ENCODE results near the gene ATF7IP. TPM values are rescaled to one million over a fixed set of nuclear protein-coding genes. Genes with fewer than 3 reads are reported as not detected.

Gene ATF7IP
- total RNA-seq, 1 donor from 2014 or later = 18.7 TPM

- no peak for DNase-seq (ENCODE audit: low read depth, low spot score)
These were observed 116.9 kb downstream of the ATF7IP start for GRCh38 chr12:14482361-14482760.

- DNase-seq (ENCODE audit: low read depth, low spot score) = no peak
These were observed 117.4 kb downstream of the ATF7IP start for GRCh38 chr12:14482886-14483285.

GRCh38 chr12:14495326-14495725 lies 129.8 kb downstream of the ATF7IP start:
- DNase-seq (ENCODE audit: low read depth, low spot score) = no peak

GRCh38 chr12:14505626-14506596 lies 140.4 kb downstream of the ATF7IP start:
- DNase-seq (ENCODE audit: low read depth, low spot score) = no peak

GRCh38 chr12:14510574-14510973 lies 145.1 kb downstream of the ATF7IP start:
- no peak for DNase-seq (ENCODE audit: low read depth, low spot score)

GRCh38 chr12:14514154-14514842 lies 148.8 kb downstream of the ATF7IP start:
- DNase-seq (ENCODE audit: low read depth, low spot score) = no peak

- no peak for DNase-seq (ENCODE audit: low read depth, low spot score)
These were observed 149.5 kb downstream of the ATF7IP start for GRCh38 chr12:14514946-14515345.

- no peak for DNase-seq (ENCODE audit: low read depth, low spot score)
These were observed 156.3 kb downstream of the ATF7IP start for GRCh38 chr12:14521822-14522221.

GRCh38 chr12:14525964-14526363 lies 160.5 kb downstream of the ATF7IP start:
- DNase-seq (ENCODE audit: low read depth, low spot score) = no peak

- DNase-seq (ENCODE audit: low read depth, low spot score) = no peak
These were observed 166.7 kb downstream of the ATF7IP start for GRCh38 chr12:14532152-14532551.

GRCh38 chr12:14537088-14537487 lies 171.6 kb downstream of the ATF7IP start:
- no peak for DNase-seq (ENCODE audit: low read depth, low spot score)

GRCh38 chr12:14540801-14541462 lies 175.4 kb downstream of the ATF7IP start:
- DNase-seq (ENCODE audit: low read depth, low spot score) = no peak

GRCh38 chr12:14545144-14546124 lies 180.0 kb downstream of the ATF7IP start:
- DNase-seq (ENCODE audit: low read depth, low spot score) = no peak

- no peak for DNase-seq (ENCODE audit: low read depth, low spot score)
These were observed 182.1 kb downstream of the ATF7IP start for GRCh38 chr12:14547571-14547970.

GRCh38 chr12:14548609-14549008 lies 183.1 kb downstream of the ATF7IP start:
- no peak for DNase-seq (ENCODE audit: low read depth, low spot score)

Other genes with a start within 250 kb of the ATF7IP start
- gene PLBD1, start 202.2 kb downstream of the ATF7IP start, total RNA-seq = 0.25 and 0.40 TPM in 2 replicates

Data from pulmonary artery endothelial cell (primary cell).